Measurements from ENCODE around the gene PACSIN3. TPM values are rescaled to one million over a fixed set of nuclear protein-coding genes. Genes with fewer than 3 reads are reported as not detected.

The PACSIN3 gene
- total and polyA plus RNA-seq, 2 of the 13 experiments (the other 11 are each of a cell fraction or from before 2014, with no cell fraction given) = 47.9 to 93.3 TPM

- TF ChIP-seq ZBTB40 (IDR thresholded peaks at IDR 0.05) = no peak
- TF ChIP-seq ZBTB40 (CRISPR knock-in tag; IDR thresholded peaks at IDR 0.05) = no peak; the same call in 1 of the 2 replicates
- no peak for TF ChIP-seq E2F2 (CRISPR knock-in tag; IDR thresholded peaks at IDR 0.05; ENCODE audit: borderline replicate concordance)
- TF ChIP-seq EZH2 (conservative IDR thresholded peaks at IDR 0.05; ENCODE audit: low read depth, low read length) = no peak
- TF ChIP-seq MYNN (CRISPR knock-in tag; IDR thresholded peaks at IDR 0.05; ENCODE audit: low read depth) = no peak
- no peak for TF ChIP-seq RNF219 (CRISPR knock-in tag; IDR thresholded peaks at IDR 0.05)
- TF ChIP-seq ETV6 (CRISPR knock-in tag; conservative IDR thresholded peaks at IDR 0.05) = no peak
- TF ChIP-seq ZSCAN29 (CRISPR knock-in tag; conservative IDR thresholded peaks at IDR 0.05) = 0 out of 2 replicates have a peak, but pooled peaks have one; percentile 1
- TF ChIP-seq ZNF800 (CRISPR knock-in tag; IDR thresholded peaks at IDR 0.05) = peak; percentile 100
- TF ChIP-seq U2AF1 (optimal IDR thresholded peaks at IDR 0.05; ENCODE audit: low read depth, low read length) = no peak
- TF ChIP-seq TBL1XR1 (IDR thresholded peaks at IDR 0.05; ENCODE audit: borderline replicate concordance, low read length, partially characterized antibody) = no peak
- TF ChIP-seq SMYD3 (CRISPR knock-in tag; IDR thresholded peaks at IDR 0.05) = no peak
- no peak; the same call in 1 of the 2 replicates for TF ChIP-seq FOSL2 (CRISPR knock-in tag; IDR thresholded peaks at IDR 0.05)
- TF ChIP-seq HHEX (CRISPR knock-in tag; IDR thresholded peaks at IDR 0.05) = no peak
These were observed 764 bp upstream of the PACSIN3 start (continued) for GRCh38 chr11:47186700-47187695.
